ENCODE measurements around the gene KIAA0319L.

GRCh38 chr1:35497571-35497970, 59.6 kb downstream of the KIAA0319L start:
- TF ChIP-seq, protein P1, sequence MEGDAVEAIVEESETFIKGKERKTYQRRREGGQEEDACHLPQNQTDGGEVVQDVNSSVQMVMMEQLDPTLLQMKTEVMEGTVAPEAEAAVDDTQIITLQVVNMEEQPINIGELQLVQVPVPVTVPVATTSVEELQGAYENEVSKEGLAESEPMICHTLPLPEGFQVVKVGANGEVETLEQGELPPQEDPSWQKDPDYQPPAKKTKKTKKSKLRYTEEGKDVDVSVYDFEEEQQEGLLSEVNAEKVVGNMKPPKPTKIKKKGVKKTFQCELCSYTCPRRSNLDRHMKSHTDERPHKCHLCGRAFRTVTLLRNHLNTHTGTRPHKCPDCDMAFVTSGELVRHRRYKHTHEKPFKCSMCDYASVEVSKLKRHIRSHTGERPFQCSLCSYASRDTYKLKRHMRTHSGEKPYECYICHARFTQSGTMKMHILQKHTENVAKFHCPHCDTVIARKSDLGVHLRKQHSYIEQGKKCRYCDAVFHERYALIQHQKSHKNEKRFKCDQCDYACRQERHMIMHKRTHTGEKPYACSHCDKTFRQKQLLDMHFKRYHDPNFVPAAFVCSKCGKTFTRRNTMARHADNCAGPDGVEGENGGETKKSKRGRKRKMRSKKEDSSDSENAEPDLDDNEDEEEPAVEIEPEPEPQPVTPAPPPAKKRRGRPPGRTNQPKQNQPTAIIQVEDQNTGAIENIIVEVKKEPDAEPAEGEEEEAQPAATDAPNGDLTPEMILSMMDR (IDR thresholded peaks at IDR 0.05): no peak
- TF ChIP-seq, protein P2, sequence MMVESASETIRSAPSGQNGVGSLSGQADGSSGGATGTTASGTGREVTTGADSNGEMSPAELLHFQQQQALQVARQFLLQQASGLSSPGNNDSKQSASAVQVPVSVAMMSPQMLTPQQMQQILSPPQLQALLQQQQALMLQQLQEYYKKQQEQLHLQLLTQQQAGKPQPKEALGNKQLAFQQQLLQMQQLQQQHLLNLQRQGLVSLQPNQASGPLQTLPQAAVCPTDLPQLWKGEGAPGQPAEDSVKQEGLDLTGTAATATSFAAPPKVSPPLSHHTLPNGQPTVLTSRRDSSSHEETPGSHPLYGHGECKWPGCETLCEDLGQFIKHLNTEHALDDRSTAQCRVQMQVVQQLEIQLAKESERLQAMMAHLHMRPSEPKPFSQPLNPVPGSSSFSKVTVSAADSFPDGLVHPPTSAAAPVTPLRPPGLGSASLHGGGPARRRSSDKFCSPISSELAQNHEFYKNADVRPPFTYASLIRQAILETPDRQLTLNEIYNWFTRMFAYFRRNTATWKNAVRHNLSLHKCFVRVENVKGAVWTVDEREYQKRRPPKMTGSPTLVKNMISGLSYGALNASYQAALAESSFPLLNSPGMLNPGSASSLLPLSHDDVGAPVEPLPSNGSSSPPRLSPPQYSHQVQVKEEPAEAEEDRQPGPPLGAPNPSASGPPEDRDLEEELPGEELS (CRISPR knock-in tag; IDR thresholded peaks at IDR 0.05): no peak
- TF ChIP-seq FOXJ3 (CRISPR knock-in tag; IDR thresholded peaks at IDR 0.05; ENCODE audit: borderline replicate concordance) (no peak), ELF4 (CRISPR knock-in tag; IDR thresholded peaks at IDR 0.05; ENCODE audit: low read depth) (no peak), ZNF263 (CRISPR knock-in tag; IDR thresholded peaks at IDR 0.05; ENCODE audit: low read depth) (no peak), SMAD3 (CRISPR knock-in tag; IDR thresholded peaks at IDR 0.05; ENCODE audit: borderline replicate concordance) (no peak), MXD4 (CRISPR knock-in tag; IDR thresholded peaks at IDR 0.05; ENCODE audit: borderline replicate concordance) (no peak), ZNF232 (CRISPR knock-in tag; IDR thresholded peaks at IDR 0.05) (no peak), NFE2L1 (CRISPR knock-in tag; IDR thresholded peaks at IDR 0.05) (no peak), CBFB (CRISPR knock-in tag; IDR thresholded peaks at IDR 0.05; ENCODE audit: low read depth) (no peak), FOXK1 (CRISPR knock-in tag; IDR thresholded peaks at IDR 0.05) (no peak)
- TF ChIP-seq, protein P3, sequence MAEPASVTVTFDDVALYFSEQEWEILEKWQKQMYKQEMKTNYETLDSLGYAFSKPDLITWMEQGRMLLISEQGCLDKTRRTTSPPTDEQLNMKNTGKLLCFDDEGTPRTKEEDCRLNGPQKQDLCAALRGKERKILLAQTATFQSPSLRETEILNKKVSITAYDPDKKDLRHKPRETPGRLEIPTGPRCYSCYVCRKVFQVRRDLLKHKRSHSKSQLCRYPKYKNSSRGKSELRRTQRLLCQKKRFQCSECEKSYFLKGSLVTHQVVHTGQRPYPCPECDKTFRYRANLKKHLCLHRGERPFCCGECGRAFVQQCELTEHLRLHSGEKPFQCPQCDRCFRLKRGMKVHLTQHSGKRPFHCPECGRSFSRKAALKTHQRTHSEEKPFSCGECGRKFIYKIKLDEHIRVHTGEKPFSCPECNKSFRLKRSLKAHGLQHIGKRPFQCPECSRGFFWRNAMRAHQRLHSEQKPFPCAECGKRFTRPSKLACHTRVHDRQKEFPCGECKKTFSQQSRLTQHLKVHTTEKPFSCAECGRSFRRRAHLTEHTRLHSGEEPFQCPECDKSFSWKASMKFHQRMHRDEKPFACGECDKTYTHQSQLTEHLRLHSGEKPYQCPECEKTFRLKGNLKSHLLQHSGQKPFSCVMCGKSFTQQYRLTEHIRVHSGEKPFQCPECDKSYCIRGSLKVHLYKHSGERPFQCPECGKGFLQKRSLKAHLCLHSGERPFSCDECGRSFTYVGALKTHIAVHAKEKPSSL (CRISPR knock-in tag; conservative IDR thresholded peaks at IDR 0.05): no peak
